NCI-H345 (cell line): Measurements from ENCODE around the gene HBM.
A peak's percentile ranks its signal among the peaks of the same experiment; 100 is the strongest.
"Not testable (repeated sequence)": the region's sequence is repeated elsewhere in the genome, so short reads cannot be mapped to it uniquely, and the experiment has no call there.

Experiments used
- DNase-seq: peaks from one replicate; lab custom pipeline; 2025; lab: John Stamatoyannopoulos, UW

Gene HBM

GRCh38 chr16:169014-169413 lies 3.2 kb downstream of the HBM start:
- no peak for DNase-seq

- peak; percentile 45 for DNase-seq
Observed at GRCh38 chr16:170088-170507, 4.3 kb downstream of the HBM start.

GRCh38 chr16:170788-171187 lies 5.0 kb downstream of the HBM start:
- DNase-seq, result no peak

- not testable (repeated sequence) for DNase-seq
Observed at GRCh38 chr16:172374-172941, 6.7 kb downstream of the HBM start, which contains the start of gene HBA2. Gene HBA2, plus strand, starts transcription at chr16:172876. Its CDS starts 37 bp downstream, at chr16:172913.

GRCh38 chr16:173211-173854 lies 7.6 kb downstream of the HBM start:
- DNase-seq, result not testable (repeated sequence)

GRCh38 chr16:173928-174769 lies 8.4 kb downstream of the HBM start:
- peak; percentile 25 for DNase-seq

GRCh38 chr16:175011-175949 lies 9.5 kb downstream of the HBM start:
- no peak for DNase-seq

GRCh38 chr16:176006-176405 lies 10.2 kb downstream of the HBM start:
- DNase-seq, result not testable (repeated sequence)

- DNase-seq, result not testable (repeated sequence)
Observed at GRCh38 chr16:176477-177382, 11.0 kb downstream of the HBM start, which contains the start of gene HBA1. Gene HBA1, plus strand, starts transcription at chr16:176680. Its CDS starts 37 bp downstream, at chr16:176717.

GRCh38 chr16:177394-177822 lies 11.6 kb downstream of the HBM start:
- no peak for DNase-seq

- no peak for DNase-seq
Observed at GRCh38 chr16:177981-178667, 12.3 kb downstream of the HBM start.

- DNase-seq, result no peak
Observed at GRCh38 chr16:178668-179015, 12.9 kb downstream of the HBM start.

- no peak for DNase-seq
Observed at GRCh38 chr16:179211-180092, 13.7 kb downstream of the HBM start.

GRCh38 chr16:180101-180675 lies 14.4 kb downstream of the HBM start, which contains the start of gene HBQ1:
Gene HBQ1, plus strand, starts transcription at chr16:180459. Its CDS starts 28 bp downstream, at chr16:180487.
- DNase-seq, result peak; percentile 28

- DNase-seq, result peak; percentile 83
Observed at GRCh38 chr16:180681-181564, 15.1 kb downstream of the HBM start.

- DNase-seq, result no peak
Observed at GRCh38 chr16:181565-182021, 15.8 kb downstream of the HBM start.

GRCh38 chr16:183005-183404 lies 17.2 kb downstream of the HBM start:
- no peak for DNase-seq
